ENCODE measurements around the gene RELT.
A peak's percentile ranks its signal among the peaks of the same experiment; 100 is the strongest.
"Not testable (repeated sequence)": the region's sequence is repeated elsewhere in the genome, so short reads cannot be mapped to it uniquely, and the experiment has no call there.

RELT gene

DNA sequence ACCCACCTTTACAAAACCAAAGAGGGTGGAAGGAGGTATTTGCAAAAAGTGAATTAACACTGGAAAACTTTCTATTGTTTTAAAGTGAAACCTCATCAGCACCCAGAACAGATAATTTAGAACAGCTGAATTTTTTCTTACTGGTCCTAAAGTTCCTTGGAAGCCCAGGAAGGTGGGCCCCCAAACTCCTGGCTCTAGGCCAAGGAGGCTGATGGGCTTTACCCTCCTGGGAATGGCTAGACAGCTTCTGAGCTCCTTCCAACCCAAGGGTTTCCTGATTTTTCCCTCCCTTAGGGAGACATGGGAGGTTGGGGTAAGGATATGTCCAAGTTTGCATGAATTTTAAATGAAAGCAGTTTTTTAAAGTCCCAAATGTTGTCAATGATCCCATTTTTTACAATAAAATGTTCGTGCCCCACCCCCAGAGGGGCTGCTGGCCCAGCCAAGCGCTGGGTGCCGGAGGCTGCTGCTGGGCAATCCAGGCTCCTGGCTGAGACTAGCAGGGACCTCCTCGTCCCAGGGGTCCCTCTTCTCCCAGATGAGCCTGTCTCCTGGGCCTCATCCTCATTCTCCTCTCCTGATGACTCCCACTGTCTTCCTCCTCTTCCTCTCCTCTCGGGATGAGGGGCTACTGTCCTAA lies 28.4 kb downstream of the RELT start:
- DNase-seq, result no peak

DNA sequence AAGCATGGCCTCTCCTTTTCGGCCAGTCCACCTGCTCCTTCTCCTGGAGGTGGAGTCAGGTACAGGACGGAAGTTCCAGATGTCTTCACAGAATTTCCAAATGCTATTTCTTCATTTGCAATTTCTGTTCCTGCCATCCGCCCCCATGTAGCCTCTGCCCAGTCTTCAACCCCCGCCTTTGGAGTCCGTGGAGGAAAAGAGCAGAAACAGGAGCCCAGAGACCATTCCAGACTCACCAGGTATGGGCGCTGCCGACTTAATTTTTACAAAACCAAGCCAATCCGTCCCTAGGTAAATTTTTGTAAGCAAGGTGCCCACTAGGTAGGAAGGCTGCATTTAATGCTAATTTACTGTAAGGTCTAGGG lies 28.9 kb downstream of the RELT start:
- no peak for DNase-seq

DNA sequence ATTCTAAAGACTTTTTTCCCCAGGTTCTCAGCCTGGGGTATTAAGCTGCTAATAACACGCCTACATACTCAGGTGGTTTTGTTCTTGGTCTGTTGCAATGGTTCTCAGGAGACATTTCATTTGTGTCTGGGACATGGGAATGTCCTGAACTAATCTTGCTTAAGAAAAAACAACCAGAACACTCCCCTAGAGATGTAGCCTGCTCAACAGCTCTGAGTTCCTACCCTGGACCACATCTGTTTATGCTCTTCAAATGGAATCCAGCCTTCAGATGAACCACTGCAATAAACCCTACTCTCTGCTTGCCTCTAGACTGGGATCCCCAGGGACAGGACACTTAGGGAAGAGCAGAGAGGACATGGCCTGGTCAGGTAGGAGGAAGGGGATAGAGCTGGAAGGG lies 29.9 kb downstream of the RELT start:
- no peak for DNase-seq

DNA sequence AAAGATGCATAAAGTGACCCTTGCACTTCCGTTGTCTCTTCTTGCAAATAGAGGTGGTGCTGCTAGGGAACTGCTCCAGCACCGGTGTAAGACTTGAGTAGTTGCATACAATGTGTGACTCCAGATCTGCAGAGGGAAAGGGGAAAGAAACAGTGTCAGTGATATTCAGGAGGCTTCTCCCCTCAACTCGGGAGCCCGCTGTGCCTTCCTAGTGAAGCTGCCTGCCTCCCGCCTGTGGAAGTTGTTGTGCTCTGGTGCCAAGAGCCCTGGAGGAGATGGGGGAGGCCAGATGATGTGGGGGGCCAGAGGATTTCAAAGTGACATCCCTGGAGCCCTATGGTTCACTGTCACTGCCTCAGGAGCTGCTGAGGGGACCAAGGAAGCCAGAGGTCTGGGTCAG lies 30.4 kb downstream of the RELT start:
- no peak for DNase-seq

DNA sequence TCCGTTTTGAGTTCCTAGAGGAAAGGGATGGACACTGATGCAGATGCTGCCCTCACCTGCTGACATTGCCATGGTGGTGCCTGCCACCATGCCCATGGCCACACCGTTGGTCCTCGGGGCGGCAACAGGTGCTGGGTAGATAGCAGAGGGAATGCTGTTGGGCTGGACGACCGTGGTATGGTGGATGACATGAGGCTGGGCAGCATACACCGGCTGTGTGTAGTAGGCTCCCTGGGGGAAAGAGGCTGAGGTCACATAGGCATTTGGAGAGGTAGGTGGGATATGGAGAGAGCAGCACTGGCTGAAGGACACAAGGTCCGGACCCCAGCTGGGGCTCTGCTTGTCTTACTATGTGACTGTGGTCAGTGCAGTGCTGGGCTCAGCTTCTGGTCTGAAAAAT lies 33.2 kb downstream of the RELT start:
- no peak for DNase-seq

DNA sequence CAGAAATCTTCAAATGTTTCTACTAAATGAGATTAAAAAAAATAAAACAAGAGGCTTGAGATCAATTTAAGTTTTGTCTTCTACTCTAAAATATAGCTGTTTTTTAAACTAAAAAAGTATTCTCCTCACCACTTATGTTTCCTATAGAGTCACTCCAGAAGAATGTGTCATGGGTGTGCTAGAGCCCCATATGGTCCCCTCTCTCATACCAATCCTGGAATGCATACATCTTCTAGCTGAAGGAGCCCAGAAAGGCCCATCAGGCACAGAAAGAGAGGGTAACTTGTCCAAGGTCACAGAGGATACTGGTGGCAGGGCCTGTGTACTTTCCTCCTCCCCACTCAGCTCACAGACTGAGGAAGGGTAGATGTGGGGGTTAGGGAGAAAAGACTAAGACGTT lies 34.4 kb downstream of the RELT start:
- DNase-seq, result no peak

DNA sequence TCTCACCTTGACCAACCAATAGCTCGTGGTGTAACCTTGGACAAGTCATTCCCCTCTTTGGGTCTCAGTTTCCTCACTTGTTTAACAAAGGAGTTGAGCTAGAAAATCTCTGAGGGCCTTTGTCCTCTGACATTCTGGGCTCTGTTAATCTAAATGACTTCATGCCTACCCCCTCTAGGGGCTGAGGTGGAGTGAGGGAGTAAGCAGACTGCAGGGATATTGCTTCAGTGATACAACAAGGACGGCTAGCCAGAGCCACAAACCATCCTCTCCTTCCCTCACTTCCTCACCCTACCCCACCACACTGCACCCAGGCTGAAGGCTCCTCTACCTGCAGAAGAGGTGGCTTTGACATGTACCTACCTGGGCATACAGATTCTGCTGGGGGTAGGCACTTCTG lies 34.8 kb downstream of the RELT start:
- DNase-seq, result no peak

DNA sequence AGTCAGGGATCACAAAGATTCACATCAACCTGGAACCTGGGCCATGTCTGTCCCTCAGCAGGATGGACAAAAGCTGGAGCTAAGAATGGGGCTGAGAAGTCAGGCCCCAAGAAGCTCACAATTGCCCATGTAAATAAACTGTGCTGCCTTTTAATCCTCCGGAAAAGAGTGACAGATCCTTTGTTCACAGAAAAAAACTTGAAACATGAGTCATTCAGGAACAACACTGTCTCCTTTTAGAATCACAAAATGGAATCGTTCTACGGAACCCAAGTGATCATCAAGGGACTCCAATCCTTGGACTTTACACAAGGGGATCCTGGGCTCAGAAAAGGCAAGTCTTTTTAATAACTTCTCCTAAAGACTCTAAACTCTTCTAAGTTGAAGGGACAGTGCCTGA lies 36.1 kb downstream of the RELT start:
- no peak for DNase-seq

DNA sequence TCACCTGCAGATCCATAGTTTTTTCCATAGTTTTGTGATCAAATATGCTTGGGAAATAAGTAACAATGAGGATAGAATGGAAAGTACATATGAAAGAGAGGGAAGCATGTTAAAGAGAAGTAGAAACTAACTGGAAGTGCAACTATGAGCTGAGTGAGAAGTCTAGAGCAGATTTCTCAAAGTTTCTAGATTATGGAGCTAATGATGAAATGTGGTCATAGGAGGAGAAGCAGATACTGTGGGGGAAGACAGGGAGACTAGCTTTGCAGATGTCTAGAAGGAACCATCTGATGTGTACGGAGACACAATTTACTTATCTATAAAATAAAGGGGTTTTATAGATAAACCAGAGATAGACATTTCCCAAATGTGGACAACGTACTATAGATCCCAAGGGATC lies 37.1 kb downstream of the RELT start:
- DNase-seq, result no peak

DNA sequence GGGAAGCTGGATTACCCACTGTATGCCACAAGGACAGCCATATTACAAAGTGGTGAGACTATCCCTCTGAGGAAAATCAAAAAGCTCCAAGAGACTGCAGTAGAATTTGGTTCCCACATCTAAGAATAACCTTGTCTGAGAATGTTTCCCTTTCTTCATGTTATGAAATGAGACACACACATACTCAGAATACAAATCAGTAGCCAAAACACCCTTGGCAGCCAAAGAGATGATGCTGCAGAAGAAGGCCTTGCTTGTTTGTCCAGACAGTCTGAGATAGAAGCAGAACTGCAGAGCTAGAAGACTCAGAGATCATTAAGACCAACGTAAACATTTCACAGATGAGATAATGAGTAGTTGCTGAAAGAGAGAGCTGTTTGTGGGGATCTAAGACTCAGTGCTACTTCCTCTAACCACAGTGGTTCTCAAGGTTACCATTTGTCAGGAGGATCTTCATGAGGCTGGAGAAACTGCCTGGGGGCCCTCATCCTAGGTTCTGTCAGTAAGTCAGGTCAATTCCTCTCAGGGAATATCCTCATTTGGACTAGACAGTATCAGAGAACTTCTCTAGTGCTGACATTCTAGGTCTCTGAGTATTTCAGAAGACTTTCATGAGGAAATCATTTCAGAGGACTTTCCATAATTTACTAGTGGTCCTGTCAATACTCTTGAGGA lies 38.9 kb downstream of the RELT start:
- no peak for DNase-seq

DNA sequence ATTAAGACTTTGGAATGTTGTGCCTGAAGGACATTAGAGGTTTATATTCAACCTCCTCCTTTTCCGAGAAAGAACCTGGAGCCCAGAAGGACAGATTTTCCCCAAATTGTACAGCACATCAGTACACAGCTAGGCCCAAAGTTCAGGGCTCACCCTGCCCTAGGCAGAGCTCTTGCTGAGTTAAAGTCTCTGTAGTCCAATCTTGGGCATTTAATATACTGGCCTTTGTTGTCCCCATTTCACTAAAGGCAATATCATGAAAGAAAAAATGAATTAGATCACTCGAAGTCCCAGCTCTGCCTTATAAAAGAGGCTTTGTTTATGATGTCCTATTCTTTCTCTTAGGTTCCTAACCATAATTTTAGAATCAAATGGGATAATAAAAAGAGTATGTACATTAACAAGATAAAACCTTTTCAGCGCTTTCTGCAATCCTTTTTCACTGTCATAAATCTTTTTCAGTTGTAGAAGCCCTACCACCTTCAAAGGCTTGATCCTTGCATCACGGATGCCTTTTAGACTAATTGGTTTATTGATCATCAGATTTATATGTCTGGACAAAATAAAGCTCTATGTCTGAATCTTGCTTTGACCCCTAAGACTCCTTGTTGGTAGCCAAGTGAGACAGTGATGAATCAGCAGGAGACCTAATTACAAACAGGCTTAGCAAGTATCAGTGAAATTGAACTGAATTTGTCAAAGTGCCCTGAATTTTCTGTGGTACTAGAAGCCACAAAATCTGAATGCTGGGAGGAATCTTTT lies 39.8 kb downstream of the RELT start:
- no peak for DNase-seq

DNA sequence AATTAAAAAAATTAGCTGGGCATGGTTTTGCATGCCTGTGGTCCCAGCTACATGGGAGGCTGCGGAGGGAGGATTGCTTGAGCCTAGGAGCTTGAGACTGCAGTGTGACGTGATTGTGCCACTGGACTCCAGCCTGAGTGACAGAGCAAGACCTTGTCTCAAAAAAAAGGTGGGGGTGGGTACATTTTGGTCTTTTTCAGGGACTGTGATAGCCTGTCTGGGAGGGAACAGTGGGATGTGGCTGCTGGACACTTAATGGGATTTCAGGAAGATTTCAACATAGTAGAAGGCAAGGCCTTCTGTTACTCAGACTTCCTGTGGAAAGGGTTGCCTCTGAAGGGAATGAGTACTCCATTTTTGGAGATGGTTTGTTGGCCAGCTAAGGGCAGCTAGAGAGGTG lies 40.6 kb downstream of the RELT start:
- DNase-seq, result no peak

DNA sequence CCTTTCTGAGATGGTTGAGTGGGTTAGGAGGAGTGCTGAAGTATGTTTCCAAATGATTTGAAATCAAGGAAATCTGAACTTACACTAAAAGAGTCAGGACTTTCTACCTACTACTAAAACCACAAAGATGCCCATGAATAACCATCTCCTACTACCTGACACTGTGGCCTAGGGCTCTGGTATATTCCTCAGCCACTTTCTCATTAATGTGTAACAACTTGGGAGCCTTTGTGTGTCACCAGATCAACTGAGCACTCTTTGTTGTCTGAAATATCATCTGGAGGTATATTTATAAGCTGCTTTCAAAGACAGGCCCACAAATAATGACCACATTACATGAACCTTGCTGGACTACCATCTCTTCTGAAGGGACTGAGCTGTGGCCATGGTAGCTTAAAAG lies 43.9 kb downstream of the RELT start:
- no peak for DNase-seq

DNA sequence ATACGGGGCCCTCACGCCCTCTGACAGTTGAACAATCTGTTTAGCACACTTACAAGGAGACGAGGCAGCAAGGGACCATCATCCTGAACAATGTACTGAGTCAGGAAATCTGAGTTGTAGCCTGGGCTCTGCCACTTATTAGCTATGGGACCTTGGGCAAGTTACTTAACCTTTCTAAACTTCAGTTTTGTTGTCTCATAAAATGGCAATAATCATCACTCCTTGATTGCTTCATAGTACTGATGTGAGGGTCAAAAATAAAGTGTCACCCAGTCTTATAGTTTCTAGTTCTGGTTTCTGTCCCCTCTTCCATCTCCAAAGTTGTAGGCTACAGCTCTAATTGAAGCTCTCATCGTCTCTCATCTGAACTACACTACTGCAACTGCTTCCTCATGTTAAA lies 46.7 kb downstream of the RELT start:
- no peak for DNase-seq

DNA sequence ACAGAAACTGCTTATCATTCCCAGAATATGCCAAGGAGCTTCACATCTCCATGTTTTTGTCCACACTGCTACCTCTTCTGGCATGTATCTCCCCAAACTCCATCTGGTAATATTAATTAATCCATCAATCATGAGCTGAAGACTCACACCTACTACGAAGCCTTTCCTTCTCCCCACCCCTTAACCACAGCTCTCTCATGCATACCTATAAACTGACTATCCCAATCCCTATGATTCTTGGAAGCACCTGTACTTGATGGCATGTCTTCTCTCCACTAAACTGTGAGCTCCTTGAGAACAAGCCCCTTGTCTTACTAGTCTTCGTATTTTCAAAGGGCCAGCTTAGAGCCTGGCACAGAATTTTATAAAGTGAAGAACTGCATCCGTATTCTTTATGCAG lies 47.3 kb downstream of the RELT start:
- no peak for DNase-seq

DNA sequence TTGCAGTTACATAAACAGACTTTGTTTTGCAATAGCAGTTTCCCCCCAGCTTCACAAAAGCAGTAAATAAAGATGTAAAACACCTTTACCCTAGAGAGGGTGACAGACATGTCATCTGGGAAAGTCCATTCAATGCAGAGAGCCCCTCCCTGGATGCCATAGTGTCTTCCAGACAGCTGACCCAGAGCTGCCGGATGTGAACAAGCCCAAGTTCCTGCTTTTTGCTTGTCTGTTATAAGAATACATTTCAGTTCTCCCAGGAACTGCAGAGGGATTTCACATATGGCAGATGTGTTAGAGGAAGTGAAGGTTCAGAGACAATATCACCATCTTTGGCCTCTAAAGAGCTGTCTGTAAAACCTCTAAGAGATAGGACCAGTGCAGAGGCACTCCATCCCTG lies 48.9 kb downstream of the RELT start:
- DNase-seq, result no peak

DNA sequence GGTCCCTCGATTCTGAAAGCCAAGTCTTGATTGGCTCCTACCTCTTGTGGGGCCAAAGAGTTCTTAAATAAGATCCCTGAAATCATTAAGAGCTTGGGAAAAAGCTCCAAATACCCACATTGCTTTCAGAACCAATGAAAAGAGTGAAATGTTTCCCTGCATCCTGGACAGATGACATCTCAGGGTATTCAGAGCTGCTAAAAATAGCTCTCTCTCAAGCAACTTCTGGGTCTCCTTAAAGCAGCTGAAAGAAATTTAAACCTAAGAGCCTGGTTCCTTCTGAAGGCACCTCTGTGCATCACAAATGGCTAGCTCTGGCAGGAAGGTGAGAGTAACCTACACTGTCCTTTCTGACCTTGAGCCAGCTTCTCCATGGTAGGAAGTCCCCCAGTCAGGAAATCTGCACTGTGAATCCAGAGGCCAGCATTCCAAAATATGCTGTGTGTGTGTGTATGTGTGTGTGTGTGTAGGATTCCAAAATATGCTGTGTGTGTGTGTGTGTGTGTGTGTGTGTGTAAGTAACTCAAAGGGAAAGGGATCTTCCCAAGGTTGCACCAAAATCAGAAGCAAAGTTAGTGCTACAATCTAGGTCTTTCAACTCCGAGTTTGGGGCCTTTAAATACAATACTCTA lies 50.1 kb downstream of the RELT start:
- no peak for DNase-seq

DNA sequence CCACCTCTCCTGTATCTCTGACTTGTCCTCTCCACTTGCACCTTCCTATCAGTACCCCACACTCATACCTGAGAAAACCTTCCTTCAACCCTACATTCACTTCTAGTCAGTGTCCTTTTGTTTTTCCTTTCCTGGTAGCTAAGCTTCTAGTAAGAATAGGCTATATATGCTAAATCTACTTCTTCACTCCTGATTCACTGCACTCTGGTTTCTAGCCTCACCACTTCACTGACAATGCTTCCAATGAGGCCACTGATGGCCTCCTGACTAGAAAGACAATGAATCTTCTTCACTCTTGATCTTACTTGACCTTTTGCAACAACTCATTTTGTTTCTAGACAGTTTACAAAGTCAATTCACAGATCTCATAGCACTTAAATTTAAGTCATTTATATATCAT lies 52.0 kb downstream of the RELT start:
- no peak for DNase-seq

DNA sequence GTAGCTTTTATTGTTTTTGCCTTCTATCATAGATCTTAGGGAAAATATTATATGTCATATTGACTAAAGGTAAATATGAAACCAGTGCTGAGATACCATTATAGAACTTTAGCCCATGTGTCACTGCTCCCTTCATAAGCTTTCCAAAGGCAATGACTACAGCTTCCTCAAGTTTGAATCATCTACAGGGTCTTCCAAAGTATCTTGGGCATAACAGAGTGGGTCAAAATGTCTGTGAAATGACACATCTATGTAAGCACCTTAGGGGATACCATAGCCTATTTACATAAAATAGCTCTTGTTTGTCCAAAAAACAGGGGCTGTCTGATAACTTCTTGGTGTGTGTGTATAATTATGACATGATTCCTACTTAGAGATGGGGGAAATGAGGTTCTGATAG lies 52.5 kb downstream of the RELT start:
- DNase-seq, result no peak

DNA sequence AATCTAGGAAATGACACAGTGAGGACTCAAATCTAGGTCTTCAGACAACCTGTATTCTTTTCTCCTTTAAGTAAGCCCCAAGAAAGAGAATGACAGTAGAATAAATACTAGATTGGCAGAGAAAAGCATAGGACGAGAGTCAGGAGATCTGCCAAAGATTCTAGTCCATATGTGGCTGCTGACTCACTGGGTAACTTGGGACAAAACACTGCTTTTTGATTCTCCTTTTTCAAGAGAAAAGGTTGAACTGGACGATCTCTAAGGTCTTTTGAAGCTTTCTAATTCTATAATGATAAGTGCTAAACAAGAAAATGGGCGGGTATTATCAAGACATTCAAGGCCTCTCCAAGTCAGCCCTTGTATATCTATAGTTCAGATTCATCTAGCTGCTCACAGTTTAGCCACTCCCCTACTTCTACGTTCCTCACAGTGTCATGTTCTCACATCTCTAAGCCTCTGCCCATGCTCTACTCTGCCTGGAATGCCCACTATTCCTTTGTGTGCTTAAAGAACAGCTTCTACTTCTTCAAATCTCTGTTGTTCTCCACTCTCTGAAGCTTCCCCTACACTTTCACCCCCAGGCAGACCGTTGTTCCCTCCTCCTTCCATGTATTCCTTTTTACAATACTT lies 53.0 kb downstream of the RELT start:
- DNase-seq, result no peak

DNA sequence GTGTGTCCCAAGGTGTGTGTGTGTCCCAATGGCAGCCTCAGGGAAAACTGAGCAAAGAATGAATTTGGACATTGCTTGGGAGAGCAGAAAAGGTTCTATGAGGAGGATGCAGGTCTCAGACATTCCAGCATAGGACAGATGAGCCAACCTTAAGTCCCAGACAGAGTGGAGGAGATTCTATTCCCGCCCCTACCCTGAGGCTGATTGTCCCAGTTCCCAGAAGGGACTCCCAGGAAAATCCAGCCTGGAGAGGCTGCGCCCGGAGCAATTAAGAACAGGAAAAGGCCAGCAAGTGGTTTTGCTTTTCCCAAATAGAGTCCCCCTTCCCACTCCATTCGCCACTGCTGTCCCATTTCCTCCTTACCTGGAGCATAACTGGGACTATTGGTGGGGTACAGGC lies 54.1 kb downstream of the RELT start:
- DNase-seq, result no peak

DNA sequence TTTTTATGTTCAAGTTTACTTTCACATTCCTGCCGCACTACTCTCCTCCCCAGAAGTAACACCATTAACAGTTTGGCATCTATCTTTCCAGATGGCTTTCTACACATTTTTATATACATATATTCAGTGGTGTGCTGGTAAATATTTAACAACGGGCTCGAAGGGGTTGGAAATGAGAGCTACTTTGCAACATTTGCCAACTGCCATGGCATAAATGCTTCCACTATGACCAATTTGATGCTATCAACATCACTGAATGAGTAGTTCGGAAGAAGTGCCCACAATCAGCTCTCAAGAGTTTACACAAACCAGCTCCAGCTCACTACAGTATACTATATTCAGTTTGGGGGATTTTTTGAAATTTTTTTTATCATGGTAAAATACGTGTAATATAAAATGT lies 55.2 kb downstream of the RELT start:
- DNase-seq, result peak in 1 of 5 donors; percentile 19

DNA sequence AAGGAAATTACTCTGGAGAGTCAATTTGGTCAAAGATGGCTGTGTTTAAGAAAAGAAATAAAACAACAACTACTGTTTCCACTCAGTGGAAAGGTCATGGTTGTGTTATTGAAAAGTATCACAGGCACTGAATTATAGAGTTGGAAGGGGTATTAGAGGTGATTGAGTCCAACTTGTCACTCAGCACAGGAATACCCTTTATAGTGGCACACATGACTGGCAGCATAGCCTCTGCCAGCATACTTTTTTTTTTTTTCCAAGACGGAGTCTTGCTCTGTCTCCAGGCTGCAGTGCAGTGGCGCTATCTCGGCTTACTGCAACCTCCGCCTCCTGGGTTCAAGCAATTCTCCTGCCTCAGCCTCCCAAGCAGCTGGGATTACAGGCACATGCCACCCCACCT lies 60.7 kb downstream of the RELT start:
- DNase-seq, result not testable (repeated sequence)
